WTC11 (cell line): ENCODE data around the gene SCPEP1. TPM values are rescaled to one million over a fixed set of nuclear protein-coding genes. Genes with fewer than 3 reads are reported as not detected.
A peak's percentile ranks its signal among the peaks of the same experiment; 100 is the strongest.

Experiments
- ATAC-seq: fragments of 200-7000 bp; cut with Tn5 transposase; 2 replicates; pipeline ENCODE4 v1.10.0; 2021; ENCODE audit warnings: mild to moderate bottlenecking, moderate library complexity
- CTCF ChIA-PET: fragments of 300-600 bp; sonication (Branson Sonifier 250); formaldehyde crosslinking; loops from one replicate; lab custom pipeline; 2021; ENCODE audit warnings: antibody characterized with exemption; lab: Charles Lee
- POLR2A ChIA-PET: fragments of 350-600 bp; sonication (Branson Sonifier 250); formaldehyde crosslinking; loops from one replicate; lab custom pipeline; 2021; ENCODE audit warnings: antibody characterized with exemption; lab: Charles Lee
- DNase-seq: peaks from one replicate; pipeline ENCODE4 v3.0.0; 2021; ENCODE audit warnings: low spot score
- H3K27ac Mint-ChIP-seq: 2 replicates; pipeline ENCODE4 v1.8.0; 2021; ENCODE audit warnings: mixed read lengths
- H3K27me3 Mint-ChIP-seq: 2 replicates; pipeline ENCODE4 v1.8.0; 2021; ENCODE audit warnings: low read depth, mild to moderate bottlenecking, moderate library complexity, mixed read lengths
- H3K36me3 Mint-ChIP-seq: 2 replicates; pipeline ENCODE4 v1.8.0; 2021; ENCODE audit warnings: mixed read lengths
- H3K4me1 Mint-ChIP-seq: 2 replicates; pipeline ENCODE4 v1.8.0; 2022; ENCODE audit warnings: mixed read lengths
- H3K4me3 Mint-ChIP-seq: 2 replicates; pipeline ENCODE4 v1.8.0; 2021; ENCODE audit warnings: mild to moderate bottlenecking, moderate library complexity, mixed read lengths
- H3K9me3 Mint-ChIP-seq: 2 replicates; pipeline ENCODE4 v1.8.0; 2021; ENCODE audit warnings: mixed read lengths
- ARID4B ChIP-seq: sonication (generic); formaldehyde crosslinking; IDR thresholded peaks from 2 replicates; pipeline ENCODE4 v1.8.0; 2023; ENCODE audit warnings: missing genetic modification reagents, mild to moderate bottlenecking, borderline replicate concordance
- ATF2 ChIP-seq: sonication (generic); formaldehyde crosslinking; IDR thresholded peaks from 2 replicates; pipeline ENCODE4 v1.8.1; 2022; ENCODE audit warnings: low read depth, missing genetic modification reagents, borderline replicate concordance
- CBFB ChIP-seq: sonication (generic); formaldehyde crosslinking; IDR thresholded peaks from 2 replicates; pipeline ENCODE4 v1.8.1; 2022; ENCODE audit warnings: mild to moderate bottlenecking, low read depth, missing genetic modification reagents
- GABPB1 ChIP-seq: sonication (generic); formaldehyde crosslinking; IDR thresholded peaks from 2 replicates; pipeline ENCODE4 v1.8.1; 2023; ENCODE audit warnings: mild to moderate bottlenecking, missing genetic modification reagents
- GRHL2 ChIP-seq: fragments of 250-450 bp; sonication (Bioruptor Pico); IDR thresholded peaks from 2 replicates; pipeline ENCODE4 v1.8.0; 2022; ENCODE audit warnings: mild to moderate bottlenecking, moderate library complexity; ENCODE audit not compliant: insufficient replicate concordance, severe bottlenecking
- JAZF1 ChIP-seq: fragments of 250-450 bp; sonication (Bioruptor Pico); IDR thresholded peaks from 2 replicates; pipeline ENCODE4 v1.9.0; 2021; ENCODE audit warnings: moderate library complexity, mild to moderate bottlenecking, inconsistent platforms
- MAX ChIP-seq: sonication (generic); formaldehyde crosslinking; IDR thresholded peaks from 2 replicates; pipeline ENCODE4 v1.8.0; 2022; ENCODE audit warnings: mild to moderate bottlenecking, missing genetic modification reagents
- NR1H2 ChIP-seq: sonication (generic); formaldehyde crosslinking; IDR thresholded peaks from 2 replicates; pipeline ENCODE4 v1.9.0; 2021; ENCODE audit warnings: mild to moderate bottlenecking, moderate library complexity, missing genetic modification reagents
- NR3C1 ChIP-seq: sonication (generic); formaldehyde crosslinking; conservative IDR thresholded peaks from 2 replicates; pipeline ENCODE4 v1.8.1; 2023; ENCODE audit warnings: low read depth, mild to moderate bottlenecking, missing genetic modification reagents
- SMAD4 ChIP-seq: sonication (generic); formaldehyde crosslinking; IDR thresholded peaks from 2 replicates; pipeline ENCODE4 v1.8.0; 2022; ENCODE audit warnings: mild to moderate bottlenecking, missing genetic modification reagents
- SP1 ChIP-seq: sonication (generic); formaldehyde crosslinking; conservative IDR thresholded peaks from 2 replicates; pipeline ENCODE4 v1.8.1; 2022; ENCODE audit warnings: missing genetic modification reagents
- USF2 ChIP-seq: sonication (generic); formaldehyde crosslinking; IDR thresholded peaks from 2 replicates; pipeline ENCODE4 v1.8.1; 2023; ENCODE audit warnings: mild to moderate bottlenecking, missing genetic modification reagents, moderate library complexity
- ZNF121 ChIP-seq: sonication (generic); formaldehyde crosslinking; IDR thresholded peaks from 2 replicates; pipeline ENCODE4 v1.8.0; 2023; ENCODE audit warnings: missing genetic modification reagents
- ZNF138 ChIP-seq: sonication (generic); formaldehyde crosslinking; conservative IDR thresholded peaks from 2 replicates; pipeline ENCODE4 v1.8.1; 2022; ENCODE audit warnings: mild to moderate bottlenecking, moderate library complexity, missing genetic modification reagents
- ZNF423 ChIP-seq: fragments of 250-450 bp; sonication (Bioruptor Pico); IDR thresholded peaks from 2 replicates; pipeline ENCODE4 v2.1.2; 2022; ENCODE audit warnings: mild to moderate bottlenecking, moderate library complexity
- total RNA-seq: library from RNA; stranded (reverse); gene quantifications from 3 replicates; pipeline ENCODE4 v1.2.3, GENCODE V29; 2021
- TF ChIP-seq, protein P1 (sequence below): sonication (generic); formaldehyde crosslinking; IDR thresholded peaks from 2 replicates; pipeline ENCODE4 v1.8.1; 2023; ENCODE audit warnings: mild to moderate bottlenecking, moderate library complexity, missing genetic modification reagents
- TF ChIP-seq, protein P2 (sequence below): sonication (generic); formaldehyde crosslinking; IDR thresholded peaks from 2 replicates; pipeline ENCODE4 v1.8.1; 2023; ENCODE audit warnings: mild to moderate bottlenecking, missing genetic modification reagents, borderline replicate concordance
- TF ChIP-seq, protein P3 (sequence below): sonication (generic); formaldehyde crosslinking; IDR thresholded peaks from 2 replicates; pipeline ENCODE4 v1.8.1; 2022; ENCODE audit warnings: low read depth, mild to moderate bottlenecking, moderate library complexity, missing genetic modification reagents, borderline replicate concordance

Gene SCPEP1
- total RNA-seq, 1 experiment from 2014 or later, result 49.3 TPM

GRCh38 chr17:56956992-56957391 lies 20.9 kb upstream of the SCPEP1 start:
- Mint-ChIP-seq H3K9me3 (no peaks in the 10 kb centered on the region), H3K36me3 (no peaks in the 10 kb centered on the region; the same call in 1 of the 2 replicates)

GRCh38 chr17:56960596-56961538 lies 17.1 kb upstream of the SCPEP1 start, which contains the start of gene COIL:
Gene COIL (minus strand): TSS chr17:56961050. CDS start chr17:56961019, 31 bp downstream.
- peak within 1 kb of the TSS; percentile 82; the same call in 1 of the 2 replicates for H3K27ac Mint-ChIP-seq
- ChIA-PET CTCF (interaction anchor here (0.6 to 1.4 kb wide), 11 partner anchors 14 to 148 kb away, joined by 3 to 8 read pairs (median 5); partner anchors contain the start of gene SCPEP1), POLR2A (no interaction called here)
- DNase-seq, result peak; percentile 94
- H3K27me3 Mint-ChIP-seq, result no peaks in the 10 kb centered on the region
- H3K9me3 Mint-ChIP-seq, result no peaks in the 10 kb centered on the region
- H3K36me3 Mint-ChIP-seq, result no peaks in the 10 kb centered on the region
- peak within 1 kb of the TSS; percentile 75 for H3K4me3 Mint-ChIP-seq
- ATAC-seq, result peak; percentile 94
- peaks cover 17% of the 10 kb centered on the region for H3K4me1 Mint-ChIP-seq
- no peak for TF ChIP-seq NR1H2
- TF ChIP-seq, protein P1, sequence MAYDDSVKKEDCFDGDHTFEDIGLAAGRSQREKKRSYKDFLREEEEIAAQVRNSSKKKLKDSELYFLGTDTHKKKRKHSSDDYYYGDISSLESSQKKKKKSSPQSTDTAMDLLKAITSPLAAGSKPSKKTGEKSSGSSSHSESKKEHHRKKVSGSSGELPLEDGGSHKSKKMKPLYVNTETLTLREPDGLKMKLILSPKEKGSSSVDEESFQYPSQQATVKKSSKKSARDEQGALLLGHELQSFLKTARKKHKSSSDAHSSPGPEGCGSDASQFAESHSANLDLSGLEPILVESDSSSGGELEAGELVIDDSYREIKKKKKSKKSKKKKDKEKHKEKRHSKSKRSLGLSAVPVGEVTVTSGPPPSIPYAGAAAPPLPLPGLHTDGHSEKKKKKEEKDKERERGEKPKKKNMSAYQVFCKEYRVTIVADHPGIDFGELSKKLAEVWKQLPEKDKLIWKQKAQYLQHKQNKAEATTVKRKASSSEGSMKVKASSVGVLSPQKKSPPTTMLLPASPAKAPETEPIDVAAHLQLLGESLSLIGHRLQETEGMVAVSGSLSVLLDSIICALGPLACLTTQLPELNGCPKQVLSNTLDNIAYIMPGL (CRISPR knock-in tag), result peak; percentile 83
- TF ChIP-seq SMAD4 (CRISPR knock-in tag), result 0 out of 2 replicates have a peak, but pooled peaks have one; percentile 40
- peak; percentile 45; the same call in 1 of the 2 replicates for TF ChIP-seq ARID4B (CRISPR knock-in tag)
- no peak for TF ChIP-seq ZNF423 (CRISPR knock-in tag)
- TF ChIP-seq ATF2 (CRISPR knock-in tag), result no peak
- TF ChIP-seq NR3C1 (CRISPR knock-in tag), result no peak
- TF ChIP-seq, protein P2, sequence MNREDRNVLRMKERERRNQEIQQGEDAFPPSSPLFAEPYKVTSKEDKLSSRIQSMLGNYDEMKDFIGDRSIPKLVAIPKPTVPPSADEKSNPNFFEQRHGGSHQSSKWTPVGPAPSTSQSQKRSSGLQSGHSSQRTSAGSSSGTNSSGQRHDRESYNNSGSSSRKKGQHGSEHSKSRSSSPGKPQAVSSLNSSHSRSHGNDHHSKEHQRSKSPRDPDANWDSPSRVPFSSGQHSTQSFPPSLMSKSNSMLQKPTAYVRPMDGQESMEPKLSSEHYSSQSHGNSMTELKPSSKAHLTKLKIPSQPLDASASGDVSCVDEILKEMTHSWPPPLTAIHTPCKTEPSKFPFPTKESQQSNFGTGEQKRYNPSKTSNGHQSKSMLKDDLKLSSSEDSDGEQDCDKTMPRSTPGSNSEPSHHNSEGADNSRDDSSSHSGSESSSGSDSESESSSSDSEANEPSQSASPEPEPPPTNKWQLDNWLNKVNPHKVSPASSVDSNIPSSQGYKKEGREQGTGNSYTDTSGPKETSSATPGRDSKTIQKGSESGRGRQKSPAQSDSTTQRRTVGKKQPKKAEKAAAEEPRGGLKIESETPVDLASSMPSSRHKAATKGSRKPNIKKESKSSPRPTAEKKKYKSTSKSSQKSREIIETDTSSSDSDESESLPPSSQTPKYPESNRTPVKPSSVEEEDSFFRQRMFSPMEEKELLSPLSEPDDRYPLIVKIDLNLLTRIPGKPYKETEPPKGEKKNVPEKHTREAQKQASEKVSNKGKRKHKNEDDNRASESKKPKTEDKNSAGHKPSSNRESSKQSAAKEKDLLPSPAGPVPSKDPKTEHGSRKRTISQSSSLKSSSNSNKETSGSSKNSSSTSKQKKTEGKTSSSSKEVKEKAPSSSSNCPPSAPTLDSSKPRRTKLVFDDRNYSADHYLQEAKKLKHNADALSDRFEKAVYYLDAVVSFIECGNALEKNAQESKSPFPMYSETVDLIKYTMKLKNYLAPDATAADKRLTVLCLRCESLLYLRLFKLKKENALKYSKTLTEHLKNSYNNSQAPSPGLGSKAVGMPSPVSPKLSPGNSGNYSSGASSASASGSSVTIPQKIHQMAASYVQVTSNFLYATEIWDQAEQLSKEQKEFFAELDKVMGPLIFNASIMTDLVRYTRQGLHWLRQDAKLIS (CRISPR knock-in tag), result no peak
- TF ChIP-seq SP1, result peak; percentile 40; the same call in 1 of the 2 replicates
- TF ChIP-seq, protein P3, sequence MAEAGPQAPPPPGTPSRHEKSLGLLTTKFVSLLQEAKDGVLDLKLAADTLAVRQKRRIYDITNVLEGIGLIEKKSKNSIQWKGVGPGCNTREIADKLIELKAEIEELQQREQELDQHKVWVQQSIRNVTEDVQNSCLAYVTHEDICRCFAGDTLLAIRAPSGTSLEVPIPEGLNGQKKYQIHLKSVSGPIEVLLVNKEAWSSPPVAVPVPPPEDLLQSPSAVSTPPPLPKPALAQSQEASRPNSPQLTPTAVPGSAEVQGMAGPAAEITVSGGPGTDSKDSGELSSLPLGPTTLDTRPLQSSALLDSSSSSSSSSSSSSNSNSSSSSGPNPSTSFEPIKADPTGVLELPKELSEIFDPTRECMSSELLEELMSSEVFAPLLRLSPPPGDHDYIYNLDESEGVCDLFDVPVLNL (CRISPR knock-in tag), result no peak
- no peak for TF ChIP-seq ZNF138
- peak; percentile 74 for TF ChIP-seq USF2 (CRISPR knock-in tag)
- no peak for TF ChIP-seq GRHL2 (CRISPR knock-in tag)
- TF ChIP-seq JAZF1, result no peak
- TF ChIP-seq MAX (CRISPR knock-in tag), result peak; percentile 79
- TF ChIP-seq GABPB1 (CRISPR knock-in tag), result peak; percentile 74; the same call in 1 of the 2 replicates

More at GRCh38 chr17:56956992-56957391, 20.9 kb upstream of the SCPEP1 start:
- Mint-ChIP-seq H3K27me3 (no peaks in the 10 kb centered on the region), H3K4me1 (peaks cover 15% of the 10 kb centered on the region), H3K4me3 (no peak overlapping the region), H3K27ac (no peak overlapping the region)
- DNase-seq, result no peak
- CTCF ChIA-PET, result no interaction called here
- TF ChIP-seq ZNF121 (CRISPR knock-in tag) (0 out of 2 replicates have a peak, but pooled peaks have one; percentile 54), CBFB (CRISPR knock-in tag) (no peak)
- ATAC-seq, result no peak
- POLR2A ChIA-PET, result no interaction called here
